Neutrophil (primary cell): ENCODE measurements around the gene TXNDC9.
"Not testable (repeated sequence)": the region's sequence is repeated elsewhere in the genome, so short reads cannot be mapped to it uniquely, and the experiment has no call there.

ENCODE experiments used
- H3K27ac ChIP-seq: fragments of 200-600 bp; sonication (generic); 2 replicates; pipeline ENCODE4 v1.5.1; 2016; ENCODE audit warnings: mild to moderate bottlenecking, moderate library complexity
- H3K27me3 ChIP-seq: fragments of 200-600 bp; sonication (generic); 2 replicates; pipeline ENCODE4 v1.6.0; 2016; ENCODE audit warnings: mild to moderate bottlenecking
- H3K36me3 ChIP-seq: fragments of 200-600 bp; sonication (generic); 2 replicates; pipeline ENCODE4 v1.5.1; 2017
- H3K4me1 ChIP-seq, 2 experiments: fragments of 200-600 bp in 1 of 2; sonication (generic) in 1 of 2; 1 replicate in 1 of 2; 2 replicates in 1 of 2; pipeline versions ENCODE4 v1.5.1 to v1.6.1; 2013 to 2016; ENCODE audit warnings: low read depth in 1 of 2, low read length in 1 of 2, mild to moderate bottlenecking in 1 of 2, moderate library complexity in 1 of 2; ENCODE audit not compliant: control insufficient read depth in 1 of 2, insufficient read depth in 1 of 2
- H3K4me3 ChIP-seq, 2 experiments: fragments of 200-600 bp in 1 of 2; sonication (generic) in 1 of 2; 1 replicate in 1 of 2; 2 replicates in 1 of 2; pipeline ENCODE4 v1.5.1; 2013 to 2016; ENCODE audit warnings: low read depth in 1 of 2, low read length in 1 of 2, mild to moderate bottlenecking in 1 of 2, moderate library complexity in 1 of 2
- H3K9me3 ChIP-seq: fragments of 200-600 bp; sonication (generic); 2 replicates; pipeline ENCODE4 v1.5.1; 2016
- TF ChIP-seq, protein P1 (sequence below): fragments of 200-600 bp; sonication (generic); IDR thresholded peaks from 2 replicates; pipeline ENCODE4 v1.5.1; 2016; ENCODE audit warnings: antibody characterized with exemption

Gene TXNDC9

DNA sequence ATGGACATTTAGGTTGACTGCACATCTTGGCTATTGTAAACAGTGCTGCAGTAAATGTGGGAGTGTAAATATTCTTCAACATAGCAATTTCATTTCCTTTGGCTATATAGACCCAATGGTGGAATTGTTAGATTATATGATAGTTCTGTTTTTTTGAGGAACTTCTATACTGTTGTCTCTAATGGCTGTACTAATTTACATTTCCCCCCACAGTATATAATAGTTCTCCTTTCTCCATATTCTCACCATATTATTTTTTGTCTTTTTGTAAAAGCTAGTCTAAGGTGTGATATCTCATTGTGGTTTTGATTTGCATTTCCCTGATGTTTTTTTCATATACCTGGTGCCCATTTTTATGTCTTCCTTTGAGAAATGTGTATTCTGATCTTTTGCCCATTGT lies 14.1 kb upstream of the TXNDC9 start:
- Histone ChIP-seq H3K9me3 (no peaks in the 10 kb centered on the region), H3K4me3 (no peak overlapping the region), H3K27me3 (no peaks in the 10 kb centered on the region), H3K4me1 (no peaks in the 10 kb centered on the region), H3K36me3 (no peaks in the 10 kb centered on the region), H3K27ac (no peak overlapping the region)
- TF ChIP-seq, protein P1, sequence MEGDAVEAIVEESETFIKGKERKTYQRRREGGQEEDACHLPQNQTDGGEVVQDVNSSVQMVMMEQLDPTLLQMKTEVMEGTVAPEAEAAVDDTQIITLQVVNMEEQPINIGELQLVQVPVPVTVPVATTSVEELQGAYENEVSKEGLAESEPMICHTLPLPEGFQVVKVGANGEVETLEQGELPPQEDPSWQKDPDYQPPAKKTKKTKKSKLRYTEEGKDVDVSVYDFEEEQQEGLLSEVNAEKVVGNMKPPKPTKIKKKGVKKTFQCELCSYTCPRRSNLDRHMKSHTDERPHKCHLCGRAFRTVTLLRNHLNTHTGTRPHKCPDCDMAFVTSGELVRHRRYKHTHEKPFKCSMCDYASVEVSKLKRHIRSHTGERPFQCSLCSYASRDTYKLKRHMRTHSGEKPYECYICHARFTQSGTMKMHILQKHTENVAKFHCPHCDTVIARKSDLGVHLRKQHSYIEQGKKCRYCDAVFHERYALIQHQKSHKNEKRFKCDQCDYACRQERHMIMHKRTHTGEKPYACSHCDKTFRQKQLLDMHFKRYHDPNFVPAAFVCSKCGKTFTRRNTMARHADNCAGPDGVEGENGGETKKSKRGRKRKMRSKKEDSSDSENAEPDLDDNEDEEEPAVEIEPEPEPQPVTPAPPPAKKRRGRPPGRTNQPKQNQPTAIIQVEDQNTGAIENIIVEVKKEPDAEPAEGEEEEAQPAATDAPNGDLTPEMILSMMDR, result no peak

GRCh38 chr2:99348173-99348572 lies 12.0 kb upstream of the TXNDC9 start:
- no peaks in the 10 kb centered on the region for H3K36me3 ChIP-seq
- no peak overlapping the region for H3K4me3 ChIP-seq
- no peaks in the 10 kb centered on the region for H3K9me3 ChIP-seq
- TF ChIP-seq, protein P1, result no peak
- H3K4me1 ChIP-seq, result no peaks in the 10 kb centered on the region
- H3K27me3 ChIP-seq, result no peaks in the 10 kb centered on the region
- H3K27ac ChIP-seq, result no peak overlapping the region

- Histone ChIP-seq H3K4me1 (no peaks in the 10 kb centered on the region), H3K9me3 (no peaks in the 10 kb centered on the region), H3K4me3 (no peak overlapping the region), H3K27me3 (no peaks in the 10 kb centered on the region), H3K36me3 (no peaks in the 10 kb centered on the region), H3K27ac (no peak overlapping the region)
- TF ChIP-seq, protein P1, result no peak
Observed at GRCh38 chr2:99346218-99346617, 10.1 kb upstream of the TXNDC9 start.

DNA sequence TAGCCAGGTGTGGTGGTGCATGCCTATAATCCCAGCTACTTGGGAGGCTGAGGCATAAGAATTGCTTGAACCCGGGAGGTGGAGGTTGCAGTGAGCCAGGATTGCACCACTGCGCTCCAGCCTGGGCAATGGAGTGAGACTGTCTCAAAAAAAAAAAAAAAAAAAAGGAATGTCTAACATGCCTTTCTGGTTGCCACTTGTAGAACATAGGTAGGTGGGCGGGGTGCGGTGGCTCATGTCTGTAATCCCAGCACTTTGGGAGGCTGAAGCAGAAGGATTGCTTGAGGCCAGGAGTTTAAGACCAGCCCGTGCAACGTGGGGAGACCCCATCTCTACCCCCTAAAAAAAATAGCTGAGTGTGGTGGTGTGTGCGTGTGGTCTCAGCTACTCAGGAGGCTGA lies 9.3 kb upstream of the TXNDC9 start:
- not testable (repeated sequence) for H3K4me3 ChIP-seq, H3K4me1 ChIP-seq, H3K27ac ChIP-seq, H3K27me3 ChIP-seq, H3K36me3 ChIP-seq, H3K9me3 ChIP-seq

DNA sequence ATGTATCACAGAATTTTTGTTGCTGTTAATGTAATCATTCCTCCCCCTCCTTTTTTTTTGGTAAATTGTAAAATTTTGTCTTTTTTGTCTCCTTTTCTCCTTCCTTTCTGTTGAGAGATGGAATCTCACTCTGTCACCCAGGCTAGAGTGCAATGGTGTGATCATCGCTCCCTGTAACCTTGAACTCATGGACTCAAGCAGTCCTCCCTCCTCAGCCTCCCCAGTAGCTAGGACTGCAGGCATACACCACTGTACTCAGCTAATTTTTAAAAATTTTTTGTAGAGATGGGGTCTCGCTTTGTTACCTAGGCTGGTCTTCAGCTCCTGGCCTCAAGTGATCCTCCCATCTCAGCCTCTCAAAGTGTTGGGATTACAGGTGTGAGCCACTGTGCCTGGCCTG lies 6.4 kb upstream of the TXNDC9 start:
- no peaks in the 10 kb centered on the region for H3K27me3 ChIP-seq
- peaks cover 11 to 12% of the 10 kb centered on the region in 2 experiments for H3K4me1 ChIP-seq
- H3K9me3 ChIP-seq, result no peaks in the 10 kb centered on the region
- TF ChIP-seq, protein P1, result no peak
- no peaks in the 10 kb centered on the region for H3K36me3 ChIP-seq
- no peak overlapping the region for H3K4me3 ChIP-seq
- no peak overlapping the region for H3K27ac ChIP-seq

- Histone ChIP-seq H3K36me3 (no peaks in the 10 kb centered on the region), H3K27ac (no peak overlapping the region), H3K27me3 (no peaks in the 10 kb centered on the region), H3K4me3 (no peak overlapping the region), H3K4me1 (peaks cover 17 to 23% of the 10 kb centered on the region in 2 experiments), H3K9me3 (no peaks in the 10 kb centered on the region)
- TF ChIP-seq, protein P1, result no peak
Observed at GRCh38 chr2:99340669-99341236, 4.6 kb upstream of the TXNDC9 start.
